ENCODE data around the gene PSTPIP1.

PSTPIP1 gene

GRCh38 chr15:77016321-77016695 is 21.4 kb downstream of the PSTPIP1 start:
- no peak for TF ChIP-seq CTCF (IDR thresholded peaks at IDR 0.05; ENCODE audit: low read depth, low read length)
- no peak overlapping the region for H3K4me3 ChIP-seq (ENCODE audit: low read depth, low read length)

GRCh38 chr15:77017091-77017660 is 22.2 kb downstream of the PSTPIP1 start:
- no peak for TF ChIP-seq CTCF (IDR thresholded peaks at IDR 0.05; ENCODE audit: low read depth, low read length)
- H3K4me3 ChIP-seq (ENCODE audit: low read depth, low read length): no peak overlapping the region

GRCh38 chr15:77017761-77018720 is 23.1 kb downstream of the PSTPIP1 start:
- no peak overlapping the region for H3K4me3 ChIP-seq (ENCODE audit: low read depth, low read length)
- TF ChIP-seq CTCF (IDR thresholded peaks at IDR 0.05; ENCODE audit: low read depth, low read length): no peak

- no peak for TF ChIP-seq CTCF (IDR thresholded peaks at IDR 0.05; ENCODE audit: low read depth, low read length)
- H3K4me3 ChIP-seq (ENCODE audit: low read depth, low read length): no peak overlapping the region
Observed at GRCh38 chr15:77018796-77019505, 24.0 kb downstream of the PSTPIP1 start.

- TF ChIP-seq CTCF (IDR thresholded peaks at IDR 0.05; ENCODE audit: low read depth, low read length): no peak
Observed at GRCh38 chr15:77019521-77020331, 24.8 kb downstream of the PSTPIP1 start.

GRCh38 chr15:77020348-77021087 is 25.6 kb downstream of the PSTPIP1 start:
- no peak for TF ChIP-seq CTCF (IDR thresholded peaks at IDR 0.05; ENCODE audit: low read depth, low read length)
- H3K4me3 ChIP-seq (ENCODE audit: low read depth, low read length): no peak overlapping the region

More at GRCh38 chr15:77019521-77020331, 24.8 kb downstream of the PSTPIP1 start:
- no peak overlapping the region for H3K4me3 ChIP-seq (ENCODE audit: low read depth, low read length)
